Stimulated activated memory B cell treated with anti-CD40 and anti-IgM and Interleukin-4, amounts not matched to agents 10 μg/mL and 1 μg/mL and 100 μg/mL, for 72 hours (primary cell): ENCODE results near the gene MEST.
"Not testable (repeated sequence)": the region's sequence is repeated elsewhere in the genome, so short reads cannot be mapped to it uniquely, and the experiment has no call there.

ENCODE experiments used
- ATAC-seq: fragments of 150-1000 bp; cut with Tn5 transposase; 2 replicates; pipeline ENCODE4 v1.10.0; 2021
- H3K27ac Mint-ChIP-seq: one replicate; pipeline ENCODE4 v1.8.0; 2022; ENCODE audit warnings: mild to moderate bottlenecking, mixed read lengths
- H3K27me3 Mint-ChIP-seq: one replicate; pipeline ENCODE4 v1.8.0; 2022; ENCODE audit warnings: mixed read lengths
- H3K36me3 Mint-ChIP-seq: one replicate; pipeline ENCODE4 v1.8.0; 2022; ENCODE audit warnings: mixed read lengths
- H3K4me1 Mint-ChIP-seq: one replicate; pipeline ENCODE4 v1.8.0; 2022; ENCODE audit warnings: mixed read lengths
- H3K4me3 Mint-ChIP-seq: one replicate; pipeline ENCODE4 v1.8.0; 2022; ENCODE audit warnings: mild to moderate bottlenecking, moderate library complexity, mixed read lengths
- H3K9me3 Mint-ChIP-seq: one replicate; pipeline ENCODE4 v1.8.0; 2022; ENCODE audit warnings: mixed read lengths

Gene MEST

DNA sequence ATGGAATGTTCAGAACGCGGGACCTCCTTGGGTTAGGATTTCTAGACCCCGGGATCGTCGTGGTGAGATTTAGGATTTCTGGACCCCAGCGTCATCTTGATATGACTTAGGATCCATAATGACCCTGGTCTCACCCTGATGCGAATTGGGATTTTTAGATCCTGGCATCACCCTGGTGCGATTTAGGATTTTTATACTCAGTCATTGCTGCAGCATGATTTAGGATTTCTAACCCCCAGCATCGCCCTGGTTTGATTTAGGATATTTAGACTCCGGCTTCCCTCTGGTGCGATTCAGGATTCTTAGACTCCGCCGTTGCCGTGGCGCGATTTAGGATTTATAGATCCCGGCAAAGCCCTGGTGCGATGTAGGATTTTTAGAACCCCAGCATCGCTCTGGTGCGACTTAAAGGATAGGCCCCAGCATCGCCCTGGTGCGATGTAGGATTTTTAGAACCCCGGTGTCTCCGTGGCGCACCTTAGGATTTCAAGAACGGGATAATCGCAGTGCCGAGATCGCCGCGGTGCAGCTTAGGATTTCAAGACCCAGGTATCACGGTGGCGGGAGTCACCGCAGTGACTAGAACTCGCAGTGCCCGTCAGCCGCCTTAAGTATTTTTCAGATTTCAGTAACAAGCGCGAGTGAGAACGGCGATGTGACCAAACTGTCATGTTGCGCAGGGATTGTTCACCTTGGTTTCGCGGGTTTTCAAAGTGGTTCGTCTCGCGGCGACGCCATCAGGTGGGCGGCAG, 814 bp downstream of the MEST start:
- Mint-ChIP-seq H3K36me3 (peaks cover 7% of the 10 kb centered on the region), H3K27ac (no peak overlapping the region), H3K9me3 (peaks cover 3% of the 10 kb centered on the region), H3K27me3 (peaks cover 47% of the 10 kb centered on the region), H3K4me3 (no peak overlapping the region), H3K4me1 (peaks cover 9% of the 10 kb centered on the region)
- ATAC-seq, result no peak

DNA sequence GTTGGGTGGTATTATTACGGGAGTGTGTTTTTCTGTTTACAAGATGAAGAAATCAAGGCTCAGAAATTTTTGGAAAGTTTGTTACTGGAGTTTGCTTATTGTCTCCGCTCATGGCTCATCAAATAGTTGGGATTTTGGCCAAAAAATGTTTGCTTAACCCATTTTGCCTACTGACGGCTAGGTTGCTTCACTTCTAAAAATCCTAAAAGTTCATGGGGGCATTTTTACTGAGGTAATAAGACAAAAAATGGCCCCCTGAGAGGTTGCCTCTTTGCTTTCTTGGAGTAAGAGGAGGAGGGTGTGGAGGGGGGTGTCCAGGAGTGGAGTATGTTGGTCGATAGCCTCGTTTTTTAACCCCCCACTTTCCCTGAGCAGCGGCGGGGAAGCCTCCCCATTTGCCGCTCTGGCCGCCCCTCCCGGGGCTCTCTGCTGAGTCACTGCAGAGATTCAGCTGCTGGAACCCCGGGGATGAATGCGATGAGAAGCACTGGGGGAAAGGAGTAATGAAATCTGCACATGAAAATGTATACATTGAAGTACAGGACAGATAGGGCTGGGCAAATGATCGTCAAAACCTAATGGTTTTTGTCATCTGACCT, 1.5 kb downstream of the MEST start:
- H3K27me3 Mint-ChIP-seq, result peaks cover 47% of the 10 kb centered on the region
- peaks cover 13% of the 10 kb centered on the region for H3K36me3 Mint-ChIP-seq
- peaks cover 9% of the 10 kb centered on the region for H3K4me1 Mint-ChIP-seq
- H3K9me3 Mint-ChIP-seq, result peaks cover 3% of the 10 kb centered on the region
- no peak for ATAC-seq
- H3K27ac Mint-ChIP-seq, result no peak overlapping the region
- no peak overlapping the region for H3K4me3 Mint-ChIP-seq

DNA sequence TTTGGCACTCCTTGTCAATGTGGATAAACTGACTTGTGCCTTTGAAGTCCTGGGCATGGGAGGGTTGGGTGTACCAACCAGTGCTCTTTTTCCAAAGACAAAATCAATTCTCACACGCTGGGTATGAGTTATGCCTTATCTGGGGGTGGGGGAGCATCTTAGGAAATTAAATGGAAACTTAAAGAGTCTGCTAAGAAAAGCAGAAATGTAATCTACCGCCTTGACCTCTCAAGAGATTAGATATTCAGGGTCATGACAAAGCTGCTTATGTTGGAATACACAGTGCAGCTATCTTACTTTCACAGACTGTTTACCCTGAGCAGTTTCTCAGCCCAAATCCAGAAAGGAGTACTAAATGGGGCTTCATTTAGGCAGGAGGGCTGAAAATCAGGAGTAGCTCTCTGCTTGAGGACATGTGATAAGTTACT, 2.6 kb downstream of the MEST start:
- peaks cover 9% of the 10 kb centered on the region for H3K4me1 Mint-ChIP-seq
- peaks cover 47% of the 10 kb centered on the region for H3K27me3 Mint-ChIP-seq
- H3K4me3 Mint-ChIP-seq, result no peak overlapping the region
- peaks cover 3% of the 10 kb centered on the region for H3K9me3 Mint-ChIP-seq
- ATAC-seq, result no peak
- peaks cover 16% of the 10 kb centered on the region for H3K36me3 Mint-ChIP-seq
- H3K27ac Mint-ChIP-seq, result no peak overlapping the region

DNA sequence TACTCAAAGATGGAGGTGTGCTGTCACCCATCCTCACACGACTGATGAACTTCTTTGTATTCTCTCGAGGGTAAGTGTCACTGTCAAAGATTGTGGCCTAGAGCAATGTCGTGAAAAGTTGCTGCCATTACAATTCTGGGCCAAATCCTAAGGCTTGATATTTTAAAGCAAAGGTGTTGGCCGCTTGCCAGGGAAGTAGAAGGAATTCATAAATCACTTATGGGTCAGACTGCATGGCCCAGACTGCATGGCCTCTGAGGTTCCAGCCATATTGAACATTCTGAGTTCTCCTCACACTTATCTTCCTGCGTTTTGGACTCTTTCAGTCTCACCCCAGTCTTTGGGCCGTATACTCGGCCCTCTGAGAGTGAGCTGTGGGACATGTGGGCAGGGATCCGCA, 8.6 kb downstream of the MEST start:
- no peaks in the 10 kb centered on the region for H3K4me1 Mint-ChIP-seq
- ATAC-seq, result no peak
- no peaks in the 10 kb centered on the region for H3K9me3 Mint-ChIP-seq
- H3K36me3 Mint-ChIP-seq, result peaks cover 48% of the 10 kb centered on the region
- no peak overlapping the region for H3K27ac Mint-ChIP-seq
- H3K4me3 Mint-ChIP-seq, result no peak overlapping the region
- no peaks in the 10 kb centered on the region for H3K27me3 Mint-ChIP-seq

DNA sequence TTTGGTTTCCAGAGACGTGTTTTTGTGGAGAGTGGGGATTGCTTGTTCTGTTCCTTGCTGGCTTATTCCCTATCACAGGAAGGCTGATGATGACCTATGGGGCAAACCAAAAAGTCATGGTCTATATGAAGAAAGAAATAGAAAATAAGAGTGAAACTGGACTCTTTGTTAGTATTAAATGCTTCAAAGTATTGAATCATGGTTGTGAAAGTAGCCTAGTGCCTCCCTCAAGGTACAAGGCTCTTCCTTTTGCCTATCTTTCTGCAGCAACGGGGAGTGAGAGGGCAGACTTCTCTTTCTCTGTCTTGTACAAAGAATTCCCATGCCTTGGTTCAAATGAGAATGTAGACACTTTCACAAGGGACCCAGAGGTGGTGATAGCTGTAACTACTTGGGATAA, 9.0 kb downstream of the MEST start:
- Mint-ChIP-seq H3K36me3 (peaks cover 48% of the 10 kb centered on the region), H3K4me3 (no peak overlapping the region), H3K27ac (no peak overlapping the region), H3K4me1 (no peaks in the 10 kb centered on the region), H3K27me3 (no peaks in the 10 kb centered on the region), H3K9me3 (no peaks in the 10 kb centered on the region)
- no peak for ATAC-seq

DNA sequence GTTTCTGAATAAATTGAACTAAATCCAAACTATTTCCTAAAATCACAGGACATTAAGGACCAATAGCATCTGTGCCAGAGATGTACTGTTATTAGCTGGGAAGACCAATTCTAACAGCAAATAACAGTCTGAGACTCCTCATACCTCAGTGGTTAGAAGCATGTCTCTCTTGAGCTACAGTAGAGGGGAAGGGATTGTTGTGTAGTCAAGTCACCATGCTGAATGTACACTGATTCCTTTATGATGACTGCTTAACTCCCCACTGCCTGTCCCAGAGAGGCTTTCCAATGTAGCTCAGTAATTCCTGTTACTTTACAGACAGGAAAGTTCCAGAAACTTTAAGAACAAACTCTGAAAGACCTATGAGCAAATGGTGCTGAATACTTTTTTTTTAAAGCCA, 13.9 kb downstream of the MEST start:
- Mint-ChIP-seq H3K27ac (no peak overlapping the region), H3K36me3 (peaks cover 26% of the 10 kb centered on the region), H3K4me3 (no peak overlapping the region), H3K27me3 (no peaks in the 10 kb centered on the region), H3K4me1 (no peaks in the 10 kb centered on the region), H3K9me3 (no peaks in the 10 kb centered on the region)
- no peak for ATAC-seq

DNA sequence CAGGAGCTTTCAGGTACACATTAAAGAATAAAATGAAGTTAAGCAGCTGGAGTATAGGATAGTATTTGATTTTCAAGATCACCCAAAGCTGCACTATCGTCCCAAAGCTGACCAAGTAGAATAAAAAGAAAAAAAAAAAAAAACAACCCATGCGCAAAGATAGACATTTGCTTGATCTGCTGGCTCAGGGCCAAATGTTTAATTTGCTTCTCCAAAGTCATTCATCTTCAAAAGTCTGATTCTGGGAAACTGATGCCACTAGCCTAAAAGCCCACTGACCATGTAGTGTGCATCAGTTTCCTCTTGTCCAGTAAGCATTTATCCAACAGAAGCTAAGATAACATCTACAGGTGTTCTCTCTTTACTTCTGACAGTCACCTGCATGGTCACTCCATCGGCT, 14.5 kb downstream of the MEST start:
- Mint-ChIP-seq H3K36me3 (peaks cover 25% of the 10 kb centered on the region), H3K9me3 (no peaks in the 10 kb centered on the region), H3K27me3 (no peaks in the 10 kb centered on the region), H3K27ac (no peak overlapping the region), H3K4me1 (no peaks in the 10 kb centered on the region), H3K4me3 (no peak overlapping the region)
- no peak for ATAC-seq

DNA sequence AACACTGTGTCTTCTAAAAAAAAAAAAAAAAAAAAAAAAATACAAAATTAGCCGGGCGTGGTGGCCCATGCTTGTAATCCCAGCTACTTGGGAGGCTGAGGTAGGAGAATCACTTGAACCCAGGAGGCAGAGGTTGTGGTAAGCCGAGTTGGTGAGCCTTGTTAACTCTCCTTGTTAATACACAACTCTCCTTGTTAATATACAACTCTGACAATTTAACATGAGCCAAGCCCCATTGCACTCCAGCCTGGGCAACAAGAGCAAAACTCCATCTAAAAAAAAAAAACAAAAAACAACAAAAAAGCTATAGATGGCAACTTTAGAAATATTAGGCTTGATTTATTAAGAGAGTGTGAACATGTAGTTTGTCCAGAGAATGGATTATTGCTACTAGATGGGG, 20.2 kb downstream of the MEST start:
- not testable (repeated sequence) for H3K9me3 Mint-ChIP-seq, H3K36me3 Mint-ChIP-seq, H3K27me3 Mint-ChIP-seq, H3K27ac Mint-ChIP-seq, H3K4me3 Mint-ChIP-seq, H3K4me1 Mint-ChIP-seq, ATAC-seq

DNA sequence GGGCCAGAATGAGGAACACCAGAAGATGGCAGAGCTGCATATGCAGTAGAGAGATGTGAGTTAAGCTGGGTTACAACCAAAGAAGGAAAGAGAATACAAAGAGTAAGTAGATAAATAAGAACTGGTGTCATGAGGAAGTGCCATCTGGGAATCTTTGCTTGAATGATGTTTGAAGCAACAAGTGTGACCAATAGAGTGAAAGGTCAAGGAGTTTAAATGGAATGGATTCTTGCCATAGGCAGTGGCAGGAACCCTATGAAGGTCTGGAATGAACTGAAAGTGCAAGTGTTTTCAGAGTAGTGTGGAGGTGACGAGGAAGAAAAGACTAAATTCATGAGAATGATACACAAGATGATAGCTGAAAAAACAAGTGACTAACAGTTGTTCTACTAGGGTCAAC, 21.6 kb downstream of the MEST start:
- Mint-ChIP-seq H3K4me1 (no peaks in the 10 kb centered on the region), H3K36me3 (no peaks in the 10 kb centered on the region), H3K9me3 (no peaks in the 10 kb centered on the region), H3K4me3 (no peak overlapping the region), H3K27ac (no peak overlapping the region), H3K27me3 (no peaks in the 10 kb centered on the region)
- ATAC-seq, result no peak

DNA sequence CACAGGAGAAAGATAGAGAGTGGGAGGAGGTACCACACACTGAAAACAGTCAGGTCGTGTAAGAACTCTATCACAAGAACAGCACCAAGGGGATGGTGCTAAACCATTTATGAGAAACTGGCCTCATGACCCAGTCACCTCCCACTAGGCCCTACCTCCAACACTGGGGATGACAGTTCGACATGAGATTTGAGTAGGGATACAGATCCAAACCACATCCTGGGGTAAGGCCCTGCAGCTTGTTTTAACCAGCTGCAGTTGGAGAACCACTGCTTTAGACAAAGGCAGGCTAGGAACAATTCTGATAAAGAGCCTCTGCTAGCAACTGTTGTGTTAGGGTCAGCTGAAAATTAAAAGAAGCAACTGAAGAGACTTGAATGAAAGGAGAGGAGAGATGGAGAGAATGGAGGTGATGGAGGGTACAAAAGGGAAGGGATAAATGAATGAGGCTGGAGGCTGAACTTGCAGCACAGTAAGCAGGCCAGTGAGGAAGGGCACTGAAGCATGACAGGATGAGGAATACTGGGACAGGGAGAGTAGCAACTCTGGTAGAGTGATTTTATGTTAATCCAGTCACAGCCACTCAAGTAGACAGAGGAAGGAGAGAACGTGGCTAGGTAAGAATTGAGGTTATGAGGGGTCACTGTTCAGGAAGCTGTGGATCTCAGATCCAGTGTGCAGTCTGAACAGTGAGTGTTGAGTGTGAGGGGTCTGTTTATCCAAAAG, 23.6 kb downstream of the MEST start:
- Mint-ChIP-seq H3K4me3 (no peak overlapping the region), H3K4me1 (no peaks in the 10 kb centered on the region), H3K27me3 (no peaks in the 10 kb centered on the region), H3K27ac (no peak overlapping the region), H3K9me3 (no peaks in the 10 kb centered on the region), H3K36me3 (no peaks in the 10 kb centered on the region)
- ATAC-seq, result no peak

DNA sequence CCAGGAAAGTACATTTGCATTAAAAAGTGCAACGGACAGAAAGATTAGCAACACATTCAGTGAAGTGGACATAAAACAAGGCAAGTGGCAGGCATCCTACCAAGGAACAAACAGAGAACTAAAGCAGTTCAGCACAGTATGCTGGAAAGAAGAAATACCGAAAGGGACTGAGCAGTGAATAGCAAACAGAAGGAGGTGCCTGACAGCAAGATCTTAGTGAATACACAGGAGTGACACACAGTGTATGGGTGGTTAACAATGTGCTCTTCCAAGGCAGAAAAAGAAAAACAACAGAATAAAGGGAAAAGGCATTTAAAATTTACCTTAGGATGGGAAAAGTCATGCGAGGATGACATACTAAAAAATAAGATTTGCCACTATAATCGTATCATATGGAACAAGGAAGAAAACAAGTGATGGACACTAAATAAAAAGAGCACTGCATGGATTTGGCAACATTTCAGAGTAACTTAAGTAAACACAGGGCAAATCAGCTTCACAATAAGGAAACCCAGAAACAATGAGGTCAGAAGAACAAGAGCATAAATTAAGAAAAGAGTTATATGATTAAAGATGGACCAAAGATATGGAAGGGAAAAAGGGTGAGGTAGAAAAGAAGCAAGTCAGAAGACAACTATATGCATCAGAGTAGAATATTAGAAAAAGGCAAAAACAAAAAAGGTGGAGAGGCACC, 29.5 kb downstream of the MEST start:
- H3K27ac Mint-ChIP-seq, result no peak overlapping the region
- no peaks in the 10 kb centered on the region for H3K27me3 Mint-ChIP-seq

DNA sequence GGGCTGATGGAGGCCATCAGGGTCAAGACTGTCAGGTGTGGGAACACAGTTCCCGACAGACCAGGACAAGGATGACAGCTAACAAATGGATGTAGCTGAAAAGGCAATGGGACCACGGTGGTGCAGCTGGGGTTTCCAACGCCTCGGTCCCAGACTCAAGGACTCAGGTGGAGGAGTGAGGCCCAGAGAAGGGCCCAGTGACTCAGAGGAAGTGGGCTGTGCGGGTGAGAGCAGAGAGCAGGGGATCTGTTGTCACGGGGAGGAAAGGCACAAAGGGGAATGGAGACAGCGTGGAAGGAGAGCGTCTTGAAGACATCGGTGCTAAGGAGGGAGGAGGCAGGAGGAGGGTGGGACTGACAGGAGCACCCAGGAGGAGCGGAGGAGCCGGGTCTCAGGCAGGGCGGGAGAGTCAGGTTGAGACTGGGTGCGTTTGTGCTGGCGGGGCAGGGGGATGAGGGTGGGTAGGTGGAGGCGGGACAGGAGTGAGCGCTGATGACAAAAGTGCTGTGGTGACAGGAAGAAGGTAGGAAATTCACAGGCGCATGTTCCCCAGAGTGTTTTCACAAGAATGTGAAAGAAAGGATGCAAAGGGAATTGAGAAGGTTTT, 31.7 kb downstream of the MEST start:
- not testable (repeated sequence) for H3K36me3 Mint-ChIP-seq, H3K27ac Mint-ChIP-seq, H3K4me3 Mint-ChIP-seq, H3K4me1 Mint-ChIP-seq, ATAC-seq, H3K9me3 Mint-ChIP-seq, H3K27me3 Mint-ChIP-seq

More for the DNA sequence above, 29.5 kb downstream of the MEST start:
- H3K4me1 Mint-ChIP-seq, result no peaks in the 10 kb centered on the region
- H3K4me3 Mint-ChIP-seq, result no peak overlapping the region
- no peaks in the 10 kb centered on the region for H3K9me3 Mint-ChIP-seq
- no peaks in the 10 kb centered on the region for H3K36me3 Mint-ChIP-seq
- no peak for ATAC-seq

DNA sequence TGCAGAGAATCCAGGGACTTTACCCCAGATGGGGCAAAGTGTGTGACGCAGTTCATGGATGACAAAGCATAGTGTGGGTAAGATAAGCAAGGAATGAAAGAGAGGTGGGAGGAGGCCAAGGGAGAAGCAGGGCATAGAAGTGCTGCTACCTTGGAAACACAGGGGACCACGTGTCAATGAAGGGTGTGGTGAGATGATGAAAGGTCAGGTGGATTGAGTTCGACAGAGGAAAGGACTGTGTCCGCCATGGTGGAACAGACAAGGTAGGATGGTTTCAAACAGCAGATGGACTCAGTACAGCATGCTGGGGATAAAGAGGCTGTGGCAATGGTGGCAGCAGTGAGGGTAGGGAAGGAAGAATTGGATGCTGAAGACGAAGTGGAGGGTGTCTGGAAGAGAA, 32.7 kb downstream of the MEST start:
- Mint-ChIP-seq H3K27me3 (no peaks in the 10 kb centered on the region), H3K36me3 (peaks cover 16% of the 10 kb centered on the region), H3K4me1 (no peaks in the 10 kb centered on the region), H3K27ac (no peak overlapping the region), H3K9me3 (no peaks in the 10 kb centered on the region), H3K4me3 (no peak overlapping the region)
- no peak for ATAC-seq

DNA sequence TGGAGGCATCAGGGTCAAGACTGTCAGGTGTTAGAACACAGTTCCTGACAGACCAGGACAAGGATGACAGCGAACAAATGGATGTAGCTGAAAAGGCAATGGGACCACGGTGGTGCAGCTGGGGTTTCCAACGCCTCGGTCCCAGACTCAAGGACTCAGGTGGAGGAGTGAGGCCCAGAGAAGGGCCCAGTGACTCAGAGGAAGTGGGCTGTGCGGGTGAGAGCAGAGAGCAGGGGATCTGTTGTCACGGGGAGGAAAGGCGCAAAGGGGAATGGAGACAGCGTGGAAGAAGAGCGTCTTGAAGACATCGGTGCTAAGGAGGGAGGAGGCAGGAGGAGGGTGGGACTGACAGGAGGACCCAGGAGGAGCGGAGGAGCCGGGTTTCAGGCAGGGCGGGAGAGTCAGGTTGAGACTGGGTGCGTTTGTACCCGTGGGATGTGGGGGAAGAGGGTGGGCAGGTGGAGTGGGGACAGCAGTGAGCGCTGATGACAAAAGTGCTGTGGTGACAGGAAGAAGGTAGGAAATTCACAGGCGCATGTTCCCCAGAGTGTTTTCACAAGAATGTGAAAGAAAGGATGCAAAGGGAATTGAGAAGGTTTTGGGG, 36.0 kb downstream of the MEST start:
- not testable (repeated sequence) for H3K4me3 Mint-ChIP-seq, ATAC-seq, H3K9me3 Mint-ChIP-seq, H3K27ac Mint-ChIP-seq, H3K4me1 Mint-ChIP-seq, H3K27me3 Mint-ChIP-seq
- peaks cover 28% of the 10 kb centered on the region for H3K36me3 Mint-ChIP-seq

DNA sequence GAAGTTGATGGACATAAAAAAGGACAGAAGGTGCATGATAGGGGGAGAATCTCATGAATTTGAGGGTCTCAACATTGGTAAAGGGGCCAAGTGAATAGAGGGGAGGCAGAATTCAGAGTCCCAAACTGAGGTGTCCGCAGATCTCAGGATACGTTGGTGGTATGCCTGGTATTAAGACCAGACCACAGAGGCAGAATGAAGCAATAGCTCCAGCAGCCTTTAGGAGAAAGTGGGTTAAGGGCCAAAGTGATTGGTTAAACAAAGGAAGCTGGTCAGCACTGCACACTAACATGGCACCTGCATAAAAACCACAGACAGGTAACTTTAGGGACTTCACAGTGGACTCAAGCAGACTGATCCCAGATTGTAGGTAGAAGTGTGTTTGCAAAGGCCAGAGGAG, 37.5 kb downstream of the MEST start:
- H3K27ac Mint-ChIP-seq, result no peak overlapping the region
- H3K9me3 Mint-ChIP-seq, result no peaks in the 10 kb centered on the region
- no peaks in the 10 kb centered on the region for H3K4me1 Mint-ChIP-seq
- H3K4me3 Mint-ChIP-seq, result no peak overlapping the region
- H3K27me3 Mint-ChIP-seq, result no peaks in the 10 kb centered on the region
- peaks cover 28% of the 10 kb centered on the region for H3K36me3 Mint-ChIP-seq
- no peak for ATAC-seq
